22Rv1 (cell line): Measurements from ENCODE around the gene ICOSLG.

Experiments
- CTCF ChIP-seq: fragments of 450-650 bp; IDR thresholded peaks from 2 replicates; pipeline ENCODE4 v1.5.1; 2017; ENCODE audit warnings: mild to moderate bottlenecking
- ZFX ChIP-seq: fragments of 450-650 bp; IDR thresholded peaks from 2 replicates; pipeline ENCODE4 v1.6.1; 2017; ENCODE audit warnings: antibody characterized with exemption, borderline replicate concordance

DNA sequence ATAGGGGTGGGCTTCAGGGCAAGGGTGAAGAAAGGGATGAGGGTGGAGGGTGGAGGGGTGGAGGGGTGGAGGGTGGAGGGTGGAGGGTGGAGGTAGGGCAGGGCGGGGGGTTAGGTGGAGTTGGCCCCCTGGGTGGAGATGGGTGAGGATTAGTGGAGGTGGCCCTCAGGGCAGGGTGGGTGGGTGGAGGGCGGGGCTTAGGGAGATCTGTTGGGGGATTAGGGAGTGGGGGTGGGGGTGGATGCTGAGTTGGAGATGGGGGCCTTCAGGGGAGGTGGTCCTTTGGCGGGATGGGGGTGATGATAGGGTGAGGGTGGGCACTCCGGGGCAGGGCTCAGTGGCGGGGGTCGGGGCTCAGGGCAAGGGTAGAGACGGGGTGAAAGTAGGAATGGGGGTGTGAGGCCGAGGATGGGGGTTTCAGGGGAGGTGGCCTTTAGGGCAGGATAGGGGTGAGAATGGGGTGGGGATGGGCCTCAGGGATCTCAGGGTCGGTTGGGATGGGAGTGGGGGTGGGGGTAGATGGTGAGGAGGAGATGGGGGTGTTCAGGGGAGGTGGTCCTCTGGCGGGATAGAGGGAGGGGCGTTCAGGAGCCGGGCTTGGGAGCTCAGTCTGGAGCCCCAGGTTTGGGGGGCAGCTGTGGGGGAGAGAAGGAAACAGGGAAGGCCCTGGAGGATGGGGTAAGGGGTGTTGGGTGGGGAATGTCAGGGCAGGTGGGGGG is 21.8 kb upstream of the ICOSLG start:
- TF ChIP-seq CTCF = no peak
- TF ChIP-seq ZFX = no peak
